H1 (cell line): ENCODE measurements around the gene STAMBPL1.
A peak's percentile ranks its signal among the peaks of the same experiment; 100 is the strongest.

Source experiments
- CEBPB ChIP-seq: IDR thresholded peaks from 2 replicates; pipeline ENCODE4 v1.6.1; 2012; ENCODE audit warnings: low read depth, low read length
- CTCF ChIP-seq, 3 experiments: IDR thresholded peaks; 1 replicate in 2 of 3; 2 replicates in 1 of 3; pipeline versions ENCODE4 v1.5.1 to v1.6.1; 2011; ENCODE audit warnings: low read length in 3 of 3, mild to moderate bottlenecking in 3 of 3, inconsistent platforms in 2 of 3, low read depth in 1 of 3, moderate library complexity in 1 of 3; ENCODE audit not compliant: insufficient read depth in 1 of 3; ENCODE audit errors: control extremely low read depth in 1 of 3
- EP300 ChIP-seq, 2 experiments: IDR thresholded peaks; 1 replicate in 1 of 2; 2 replicates in 1 of 2; pipeline ENCODE4 v1.6.1; 2011 to 2012; ENCODE audit warnings: low read depth in 2 of 2, low read length in 2 of 2, mild to moderate bottlenecking in 2 of 2, borderline replicate concordance in 1 of 2, inconsistent platforms in 1 of 2, moderate library complexity in 1 of 2
- GABPA ChIP-seq: IDR thresholded peaks from 2 replicates; pipeline ENCODE4 v1.6.1; 2011; ENCODE audit warnings: mild to moderate bottlenecking, low read length, moderate library complexity, borderline replicate concordance; ENCODE audit not compliant: insufficient read depth
- GTF2F1 ChIP-seq: IDR thresholded peaks from 2 replicates; pipeline ENCODE4 v1.6.1; 2012; ENCODE audit warnings: low read depth, low read length, improper control_type of control experiment, borderline replicate concordance
- JUN ChIP-seq: IDR thresholded peaks from 2 replicates; pipeline ENCODE4 v1.6.1; 2011; ENCODE audit warnings: low read depth, mild to moderate bottlenecking, improper control_type of control experiment, low read length
- JUND ChIP-seq: IDR thresholded peaks from 2 replicates; pipeline ENCODE4 v1.6.1; 2011; ENCODE audit warnings: mild to moderate bottlenecking, improper control_type of control experiment, low read length
- MAFK ChIP-seq: IDR thresholded peaks from 2 replicates; pipeline ENCODE4 v1.6.1; 2012; ENCODE audit warnings: low read depth, mild to moderate bottlenecking, improper control_type of control experiment, low read length
- MAX ChIP-seq: IDR thresholded peaks from 2 replicates; pipeline ENCODE4 v1.6.1; 2012; ENCODE audit warnings: inconsistent platforms
- POLR2A ChIP-seq, 2 experiments: IDR thresholded peaks; 1 replicate in 1 of 2; 2 replicates in 1 of 2; pipeline ENCODE4 v1.6.1; 2011; ENCODE audit warnings: low read depth in 2 of 2, low read length in 2 of 2, mild to moderate bottlenecking in 2 of 2; ENCODE audit errors: control extremely low read depth in 1 of 2
- POLR2AphosphoS5 ChIP-seq: IDR thresholded peaks from 2 replicates; pipeline ENCODE4 v1.6.1; 2011; ENCODE audit warnings: low read depth, low read length
- SIN3A ChIP-seq, 2 experiments: IDR thresholded peaks in 1 of 2; conservative IDR thresholded peaks in 1 of 2; 2 replicates each; pipeline ENCODE4 v1.6.1; 2011 to 2012; ENCODE audit warnings: low read length in 2 of 2, improper control_type of control experiment in 1 of 2, low read depth in 1 of 2, mild to moderate bottlenecking in 1 of 2
- TAF7 ChIP-seq: optimal IDR thresholded peaks from 2 replicates; pipeline ENCODE3; 2011; ENCODE audit warnings: low read depth, mild to moderate bottlenecking, inconsistent platforms, low read length, moderate library complexity, borderline replicate concordance
- YY1 ChIP-seq: IDR thresholded peaks from 2 replicates; pipeline ENCODE4 v1.6.1; 2011; ENCODE audit warnings: low read depth, mild to moderate bottlenecking, low read length

- no peak for TF ChIP-seq SIN3A (conservative IDR thresholded peaks at IDR 0.05 in 1 of 2, IDR thresholded peaks at IDR 0.05 in 1 of 2; ENCODE audit: low read depth in 1 of 2, low read length in 2 of 2)
- no peak for TF ChIP-seq GABPA
- TF ChIP-seq CEBPB, result no peak
- no peak for TF ChIP-seq EP300 (IDR thresholded peaks at IDR 0.05; ENCODE audit: borderline replicate concordance in 1 of 2, low read depth in 2 of 2, low read length in 2 of 2)
- TF ChIP-seq MAFK, result no peak
- TF ChIP-seq POLR2AphosphoS5, result no peak
- no peak for TF ChIP-seq POLR2A (IDR thresholded peaks at IDR 0.05; ENCODE audit: control extremely low read depth in 1 of 2, low read depth in 2 of 2, low read length in 2 of 2)
- no peak for TF ChIP-seq YY1
- TF ChIP-seq JUND, result no peak
- TF ChIP-seq CTCF (IDR thresholded peaks at IDR 0.05; ENCODE audit: control extremely low read depth in 1 of 3, insufficient read depth in 1 of 3, low read depth in 1 of 3, low read length in 3 of 3), result peak; percentile 69 to 95 (median 87)
- TF ChIP-seq MAX, result no peak
- TF ChIP-seq JUN, result no peak
- no peak for TF ChIP-seq TAF7
- no peak for TF ChIP-seq GTF2F1
Observed at GRCh38 chr10:88835096-88835909, 44.7 kb upstream of the STAMBPL1 start.
